Measurements from ENCODE around the gene SMPD1. TPM values are rescaled to one million over a fixed set of nuclear protein-coding genes. Genes with fewer than 3 reads are reported as not detected.

SMPD1 gene
- total RNA-seq, 2 donors from 2014 or later: 9.4 to 28.7 TPM

DNA sequence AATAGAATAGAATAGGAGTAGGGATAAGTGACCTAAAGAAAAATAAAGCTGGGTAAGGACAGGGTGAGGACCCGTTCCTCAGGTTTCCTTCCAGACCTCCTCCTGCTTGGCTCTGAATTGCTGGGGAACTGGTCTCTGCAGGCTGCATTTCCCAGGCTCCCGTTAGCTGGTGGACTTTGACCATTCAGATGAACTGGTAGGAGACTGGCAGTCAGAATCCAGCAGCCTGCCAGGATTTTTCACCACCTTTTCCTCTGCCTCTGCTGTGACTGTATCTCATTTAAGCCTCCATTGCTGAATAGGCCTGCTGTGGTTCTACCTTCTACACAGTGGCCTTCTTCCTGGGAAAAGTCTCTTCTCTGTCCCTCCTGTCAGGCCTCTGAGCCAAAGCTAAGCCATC, 24.6 kb upstream of the SMPD1 start:
- no peak overlapping the region for H3K4me3 ChIP-seq (ENCODE audit: low read length)
- H3K4me1 Mint-ChIP-seq: peaks cover 6% of the 10 kb centered on the region
- no peaks in the 10 kb centered on the region for H3K4me1 ChIP-seq (ENCODE audit: control insufficient read depth, insufficient read depth, low read length)
- H3K27ac Mint-ChIP-seq: no peak overlapping the region
- no peak for DNase-seq
- H3K4me3 Mint-ChIP-seq: no peak overlapping the region
- H3K9me3 Mint-ChIP-seq: no peaks in the 10 kb centered on the region
- H3K27me3 Mint-ChIP-seq (ENCODE audit: insufficient read depth): no peaks in the 10 kb centered on the region
- TF ChIP-seq, protein P1, sequence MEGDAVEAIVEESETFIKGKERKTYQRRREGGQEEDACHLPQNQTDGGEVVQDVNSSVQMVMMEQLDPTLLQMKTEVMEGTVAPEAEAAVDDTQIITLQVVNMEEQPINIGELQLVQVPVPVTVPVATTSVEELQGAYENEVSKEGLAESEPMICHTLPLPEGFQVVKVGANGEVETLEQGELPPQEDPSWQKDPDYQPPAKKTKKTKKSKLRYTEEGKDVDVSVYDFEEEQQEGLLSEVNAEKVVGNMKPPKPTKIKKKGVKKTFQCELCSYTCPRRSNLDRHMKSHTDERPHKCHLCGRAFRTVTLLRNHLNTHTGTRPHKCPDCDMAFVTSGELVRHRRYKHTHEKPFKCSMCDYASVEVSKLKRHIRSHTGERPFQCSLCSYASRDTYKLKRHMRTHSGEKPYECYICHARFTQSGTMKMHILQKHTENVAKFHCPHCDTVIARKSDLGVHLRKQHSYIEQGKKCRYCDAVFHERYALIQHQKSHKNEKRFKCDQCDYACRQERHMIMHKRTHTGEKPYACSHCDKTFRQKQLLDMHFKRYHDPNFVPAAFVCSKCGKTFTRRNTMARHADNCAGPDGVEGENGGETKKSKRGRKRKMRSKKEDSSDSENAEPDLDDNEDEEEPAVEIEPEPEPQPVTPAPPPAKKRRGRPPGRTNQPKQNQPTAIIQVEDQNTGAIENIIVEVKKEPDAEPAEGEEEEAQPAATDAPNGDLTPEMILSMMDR (conservative IDR thresholded peaks at IDR 0.05): no peak
- H3K9me3 ChIP-seq (ENCODE audit: control insufficient read depth, low read length): no peaks in the 10 kb centered on the region
- H3K27me3 ChIP-seq (ENCODE audit: control insufficient read depth, insufficient read depth, low read length, poor library complexity, severe bottlenecking): no peaks in the 10 kb centered on the region
- H3K9ac ChIP-seq (ENCODE audit: extremely low read depth, low read length, poor library complexity, severe bottlenecking): no peak overlapping the region
- H3K36me3 ChIP-seq (ENCODE audit: control insufficient read depth, insufficient read depth, low read length): no peaks in the 10 kb centered on the region
- WGBS, 2 experiments (ENCODE audit: insufficient coverage in 1 of 2, insufficient read length in 1 of 2): 76 to 84% methylated on average over 2 of the region's 2 CpGs
- no peak overlapping the region for H3K27ac ChIP-seq (ENCODE audit: low read depth, low read length)
- H3K36me3 Mint-ChIP-seq (ENCODE audit: low read depth): no peaks in the 10 kb centered on the region

DNA sequence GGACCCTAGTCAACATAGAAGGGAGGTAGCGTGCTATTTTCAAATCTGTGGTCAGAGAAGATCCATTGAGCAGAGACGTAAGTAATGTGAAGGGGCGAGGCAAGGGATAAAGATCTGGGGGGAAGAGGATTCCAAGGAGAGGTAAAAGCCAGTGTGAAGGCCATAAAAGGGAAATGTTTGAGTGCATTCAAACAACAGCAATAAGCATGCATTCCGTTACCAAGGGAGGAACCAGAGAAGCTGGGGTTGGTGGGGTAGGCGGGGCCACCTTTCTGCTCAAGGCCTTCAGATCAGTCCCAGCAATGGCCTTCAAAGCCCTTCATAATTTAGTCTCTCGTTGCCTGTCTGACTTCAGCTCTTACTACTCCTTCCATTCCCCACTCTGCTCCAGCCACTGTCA, 18.4 kb upstream of the SMPD1 start:
- TF ChIP-seq, protein P1 (conservative IDR thresholded peaks at IDR 0.05): no peak
- no peak overlapping the region for H3K27ac ChIP-seq (ENCODE audit: low read depth, low read length)
- Mint-ChIP-seq H3K36me3 (ENCODE audit: low read depth) (no peaks in the 10 kb centered on the region), H3K27me3 (ENCODE audit: insufficient read depth) (no peaks in the 10 kb centered on the region), H3K27ac (no peak overlapping the region), H3K4me1 (peaks cover 5% of the 10 kb centered on the region), H3K4me3 (no peak overlapping the region), H3K9me3 (no peaks in the 10 kb centered on the region)
- no peaks in the 10 kb centered on the region for H3K27me3 ChIP-seq (ENCODE audit: control insufficient read depth, insufficient read depth, low read length, poor library complexity, severe bottlenecking)
- H3K9ac ChIP-seq (ENCODE audit: extremely low read depth, low read length, poor library complexity, severe bottlenecking): no peak overlapping the region
- H3K9me3 ChIP-seq (ENCODE audit: control insufficient read depth, low read length): no peaks in the 10 kb centered on the region
- WGBS, 2 experiments (ENCODE audit: insufficient coverage in 1 of 2, insufficient read length in 1 of 2): 97 to 98% methylated on average over 5 to 6 of the region's 6 CpGs
- no peaks in the 10 kb centered on the region for H3K4me1 ChIP-seq (ENCODE audit: control insufficient read depth, insufficient read depth, low read length)
- peak; percentile 60 for DNase-seq
- H3K4me3 ChIP-seq (ENCODE audit: low read length): no peak overlapping the region
- no peaks in the 10 kb centered on the region for H3K36me3 ChIP-seq (ENCODE audit: control insufficient read depth, insufficient read depth, low read length)

DNA sequence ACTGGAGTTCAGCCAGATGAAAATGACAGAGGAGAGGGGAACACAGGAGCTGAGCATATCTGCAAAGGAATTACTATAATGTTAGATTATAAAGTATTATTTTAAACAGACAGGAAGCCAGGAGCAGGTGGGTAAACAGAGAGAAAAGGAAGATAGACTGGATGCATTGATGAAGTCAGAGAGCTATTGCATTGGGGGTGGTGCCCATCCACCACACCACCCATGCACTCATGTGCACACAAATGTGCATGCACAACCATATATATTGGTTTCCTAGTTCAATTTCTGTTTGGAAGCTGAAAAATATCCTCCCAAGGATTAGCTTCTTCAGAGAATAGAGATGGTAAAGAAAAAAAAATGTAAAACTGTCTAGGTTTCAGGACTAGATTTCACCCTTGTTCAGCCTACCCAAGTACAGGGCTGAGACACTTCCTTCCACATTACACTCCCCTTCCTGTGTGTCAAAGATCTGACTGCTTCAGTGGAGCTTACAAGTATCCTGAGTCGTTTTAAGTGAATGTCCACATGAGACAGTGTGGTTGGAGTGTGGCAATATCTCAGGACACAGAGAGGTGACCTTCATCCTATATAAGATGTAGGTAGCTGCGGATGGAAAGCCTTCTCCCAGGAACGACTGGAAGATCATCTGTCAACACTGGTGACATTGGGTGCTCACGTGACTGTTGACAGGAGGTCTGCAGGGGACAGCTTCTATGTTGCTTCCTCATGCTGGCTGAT, 12.2 kb upstream of the SMPD1 start:
- no peak for DNase-seq
- no peak overlapping the region for H3K4me3 ChIP-seq (ENCODE audit: low read length)
- H3K27me3 ChIP-seq (ENCODE audit: control insufficient read depth, insufficient read depth, low read length, poor library complexity, severe bottlenecking): no peaks in the 10 kb centered on the region
- peaks cover 3% of the 10 kb centered on the region for H3K4me1 ChIP-seq (ENCODE audit: control insufficient read depth, insufficient read depth, low read length)
- no peaks in the 10 kb centered on the region for H3K36me3 ChIP-seq (ENCODE audit: control insufficient read depth, insufficient read depth, low read length)
- Mint-ChIP-seq H3K4me3 (no peak overlapping the region), H3K9me3 (no peaks in the 10 kb centered on the region), H3K27me3 (ENCODE audit: insufficient read depth) (no peaks in the 10 kb centered on the region), H3K4me1 (peaks cover 21% of the 10 kb centered on the region), H3K36me3 (ENCODE audit: low read depth) (no peaks in the 10 kb centered on the region), H3K27ac (no peak overlapping the region)
- no peak overlapping the region for H3K27ac ChIP-seq (ENCODE audit: low read depth, low read length)
- H3K9me3 ChIP-seq (ENCODE audit: control insufficient read depth, low read length): no peaks in the 10 kb centered on the region
- H3K9ac ChIP-seq (ENCODE audit: extremely low read depth, low read length, poor library complexity, severe bottlenecking): no peak overlapping the region
- TF ChIP-seq, protein P1 (conservative IDR thresholded peaks at IDR 0.05): no peak
- WGBS, 2 experiments (ENCODE audit: insufficient coverage in 1 of 2, insufficient read length in 1 of 2): 60 to 70% methylated on average over 1 to 4 of the region's 4 CpGs

Measured in endodermal cell (in vitro differentiated cells).